K562 (cell line): ENCODE results near the gene CHST13. TPM values are rescaled to one million over a fixed set of nuclear protein-coding genes. Genes with fewer than 3 reads are reported as not detected.

Source experiments
- ATAC-seq: fragments of 200-7000 bp; cut with Tn5 transposase; 3 replicates; pipeline ENCODE4 v1.9.1; 2020; ENCODE audit warnings: moderate library complexity
- BruUV-seq: library from RNA; stranded (reverse); fragments of 400-500 nt; replicated peaks from 2 replicates; lab custom pipeline; 2021; lab: Mats Ljungman, UMichigan
- CTCF ChIA-PET: fragments of 300-600 bp; formaldehyde crosslinking; extraction: SDS; loops from one replicate; lab custom pipeline; 2021; ENCODE audit warnings: low intra/inter-chr PET ratio; lab: Yijun Ruan, JAX
- POLR2A ChIA-PET: fragments of 300-600, 350-650 bp; sonication (Branson Sonifier 250); formaldehyde crosslinking; extraction: SDS; loops from one replicate; lab custom pipeline; 2021; ENCODE audit warnings: antibody characterized with exemption, inconsistent platforms; lab: Yijun Ruan, JAX
- DNase-seq, 4 experiments: peaks; one replicate each; pipeline versions ENCODE4 v3.0.0 to v3.0.0-alpha.2; 2011 to 2018; ENCODE audit warnings: low spot score in 3 of 4, mixed read lengths in 3 of 4; ENCODE audit errors: extremely low read depth in 1 of 4
- FAIRE-seq: peaks from 2 replicates; lab custom pipeline; 2011; peaks lifted over from hg19 to GRCh38; lab: Jason Lieb, UNC
- H2AFZ ChIP-seq: 2 replicates; pipeline ENCODE4 v1.6.0; 2011; ENCODE audit warnings: low read depth, low read length, control low read depth, inconsistent platforms
- H3K27ac ChIP-seq: fragments of 200-600 bp; 3 replicates; pipeline ENCODE4 v1.8.0; 2011; ENCODE audit warnings: low read depth, mild to moderate bottlenecking, control low read depth, inconsistent platforms, low read length, moderate library complexity, mixed read lengths; ENCODE audit errors: extremely low read depth
- H3K27me3 ChIP-seq, 2 experiments: fragments of 300-600 bp in 1 of 2; 2 replicates in 1 of 2; 3 replicates in 1 of 2; pipeline versions ENCODE4 v1.6.0 to v1.8.0; 2011; ENCODE audit warnings: inconsistent platforms in 2 of 2, low read length in 2 of 2, mild to moderate bottlenecking in 1 of 2, mixed read lengths in 1 of 2, moderate library complexity in 1 of 2; ENCODE audit not compliant: control insufficient read depth in 2 of 2, insufficient read depth in 2 of 2
- H3K36me3 ChIP-seq: fragments of 300-600 bp; 3 replicates; pipeline ENCODE4 v1.8.0; 2011; ENCODE audit warnings: mild to moderate bottlenecking, low read length, inconsistent platforms; ENCODE audit not compliant: control insufficient read depth, insufficient read depth
- H3K4me1 ChIP-seq, 2 experiments: fragments of 200-600 bp in 1 of 2; replicated peaks in 1 of 2; 2 replicates in 1 of 2; 3 replicates in 1 of 2; pipeline versions ENCODE4 v1.5.1 to v1.8.0; 2011; ENCODE audit warnings: inconsistent platforms in 2 of 2, low read length in 2 of 2, mild to moderate bottlenecking in 1 of 2, mixed read lengths in 1 of 2, moderate library complexity in 1 of 2; ENCODE audit not compliant: control insufficient read depth in 2 of 2, insufficient read depth in 2 of 2
- H3K4me2 ChIP-seq: 2 replicates; pipeline ENCODE4 v1.6.1; 2011; ENCODE audit warnings: low read length, control low read depth, inconsistent platforms, mixed read lengths; ENCODE audit not compliant: insufficient read depth
- H3K4me3 ChIP-seq: fragments of 200-600 bp; sonication (generic), shearing (Covaris generic); 2 replicates; pipeline ENCODE4 v1.5.1; 2016; ENCODE audit warnings: control low read depth, inconsistent platforms
- H3K79me2 ChIP-seq: fragments of 200-600 bp; 3 replicates; pipeline ENCODE4 v1.8.0; 2011; ENCODE audit warnings: low read length, inconsistent platforms; ENCODE audit not compliant: control insufficient read depth, insufficient read depth
- H3K9ac ChIP-seq, 2 experiments: 2 replicates each; pipeline versions ENCODE4 v1.6.0 to v1.6.1; 2011; ENCODE audit warnings: low read depth in 2 of 2, low read length in 2 of 2, control low read depth in 1 of 2, inconsistent platforms in 1 of 2, mild to moderate bottlenecking in 1 of 2, mixed read lengths in 1 of 2; ENCODE audit not compliant: insufficient read depth in 1 of 2
- H3K9me1 ChIP-seq: one replicate; pipeline ENCODE4 v1.6.0; 2011; ENCODE audit warnings: inconsistent platforms, mild to moderate bottlenecking, low read length, moderate library complexity; ENCODE audit not compliant: control insufficient read depth, insufficient read depth
- H3K9me3 ChIP-seq: replicated peaks from 2 replicates; pipeline ENCODE4 v1.5.1; 2011; ENCODE audit warnings: low read depth, low read length, inconsistent platforms; ENCODE audit not compliant: control insufficient read depth, insufficient read depth
- H4K20me1 ChIP-seq: replicated peaks from 2 replicates; pipeline ENCODE4 v1.6.1; 2011; ENCODE audit warnings: low read length, inconsistent platforms, mixed read lengths; ENCODE audit not compliant: control insufficient read depth, insufficient read depth
- KDM4B ChIP-seq, 2 experiments: fragments of 450-650 bp in 1 of 2; sonication (generic) in 1 of 2; IDR thresholded peaks; 2 replicates each; pipeline ENCODE4 v1.6.1; 2016 to 2017; ENCODE audit warnings: borderline replicate concordance in 2 of 2, antibody characterized with exemption in 1 of 2, low read depth in 1 of 2, mild to moderate bottlenecking in 1 of 2
- NRF1 ChIP-seq, 2 experiments: fragments of 450-650 bp; IDR thresholded peaks in 1 of 2; conservative IDR thresholded peaks in 1 of 2; 2 replicates each; pipeline ENCODE4 v1.6.1; 2014; ENCODE audit warnings: mild to moderate bottlenecking in 2 of 2
- POLR2AphosphoS5 ChIP-seq: IDR thresholded peaks from 2 replicates; pipeline ENCODE4 v1.6.1; 2011; ENCODE audit warnings: mild to moderate bottlenecking, low read depth, low read length, moderate library complexity; ENCODE audit not compliant: control insufficient read depth, insufficient read depth
- SMARCE1 ChIP-seq: fragments of 450-650 bp; IDR thresholded peaks from 2 replicates; pipeline ENCODE4 v1.7.1; 2016; ENCODE audit warnings: mild to moderate bottlenecking
- ZBTB17 ChIP-seq: fragments of 450-650 bp; formaldehyde crosslinking; IDR thresholded peaks from 2 replicates; pipeline ENCODE4 v1.4.0; 2020; ENCODE audit warnings: mild to moderate bottlenecking
- ZNF3 ChIP-seq: fragments of 250-450 bp; sonication (Bioruptor Pico); IDR thresholded peaks from 2 replicates; pipeline ENCODE4 v1.5.0; 2021; ENCODE audit warnings: mild to moderate bottlenecking, moderate library complexity
- WGBS: fragments of 100-300 bp; shearing (Covaris generic); methylation state at CpG from one replicate; pipeline ENCODE4 v1.1.6; 2016; ENCODE audit warnings: low coverage, mixed read lengths; ENCODE audit not compliant: insufficient coverage; ENCODE audit errors: missing lambda C conversion rate; 5-methylcytosine and 5-hydroxymethylcytosine counted together
- in situ Hi-C: fragments of 300-500 bp; cut with MboI; formaldehyde crosslinking; loops from 4 replicates; pipeline ENCODE4 v1.15.0; 2018; ENCODE audit warnings: inconsistent platforms, mixed read lengths
- intact Hi-C: fragments of 100-400 bp; cut with micrococcal nuclease; formaldehyde crosslinking; loops from 2 replicates; pipeline ENCODE4 v1.14.2; 2022
- polyA plus RNA-seq, 8 experiments: library from polyadenylated mRNA; depleted of rRNA in 4 of 8; stranded (reverse) in 5 of 8; unstranded in 3 of 8; fragments of >200 nt; fragmentation: Nextera tagmentation in 2 of 8; fragmentation: Illumina TruSeq in 1 of 8; extraction: Ambion mirVana in 2 of 8; extraction: Trizol in 1 of 8; gene quantifications; 2 replicates each; pipeline versions ENCODE4 v1.2.1 to v1.2.3, GENCODE V29; 2011 to 2014; ENCODE audit warnings: inconsistent platforms in 1 of 8, missing spikeins in 1 of 8
- total RNA-seq, 7 experiments: library from RNA; depleted of rRNA in 6 of 7; stranded (reverse); fragments of >200 nt in 6 of 7; fragmentation: Illumina TruSeq in 2 of 7; extraction: Trizol in 2 of 7; gene quantifications; 2 replicates each; pipeline versions ENCODE4 v1.2.1 to v1.2.3, GENCODE V29; 2011 to 2021; ENCODE audit warnings: low replicate concordance in 1 of 7
- TF ChIP-seq, protein P1 (sequence below): fragments of 250-450 bp; sonication (Bioruptor Pico); IDR thresholded peaks from 2 replicates; pipeline ENCODE4 v1.9.0; 2021; ENCODE audit warnings: mild to moderate bottlenecking
- TF ChIP-seq, protein P2 (sequence below), 2 experiments: fragments of 200-800 bp in 1 of 2; sonication (Bioruptor generic) in 1 of 2; sonication (generic) in 1 of 2; formaldehyde crosslinking in 1 of 2; IDR thresholded peaks in 1 of 2; conservative IDR thresholded peaks in 1 of 2; 2 replicates each; pipeline versions ENCODE4 v1.5.0 to v1.6.1; 2016 to 2020; ENCODE audit warnings: missing compliant biosample characterization in 1 of 2, missing genetic modification characterization in 1 of 2, missing genetic modification reagents in 1 of 2
- TF ChIP-seq, protein P3 (sequence below): fragments of 250-450 bp; sonication (Bioruptor Pico); IDR thresholded peaks from 2 replicates; pipeline ENCODE4 v1.8.0; 2022; ENCODE audit warnings: moderate library complexity, mild to moderate bottlenecking, inconsistent platforms

Gene CHST13
- total and polyA plus RNA-seq, 9 of the 15 experiments (the other 6 are each of a cell fraction or from before 2014, with no cell fraction given) = not detected

DNA sequence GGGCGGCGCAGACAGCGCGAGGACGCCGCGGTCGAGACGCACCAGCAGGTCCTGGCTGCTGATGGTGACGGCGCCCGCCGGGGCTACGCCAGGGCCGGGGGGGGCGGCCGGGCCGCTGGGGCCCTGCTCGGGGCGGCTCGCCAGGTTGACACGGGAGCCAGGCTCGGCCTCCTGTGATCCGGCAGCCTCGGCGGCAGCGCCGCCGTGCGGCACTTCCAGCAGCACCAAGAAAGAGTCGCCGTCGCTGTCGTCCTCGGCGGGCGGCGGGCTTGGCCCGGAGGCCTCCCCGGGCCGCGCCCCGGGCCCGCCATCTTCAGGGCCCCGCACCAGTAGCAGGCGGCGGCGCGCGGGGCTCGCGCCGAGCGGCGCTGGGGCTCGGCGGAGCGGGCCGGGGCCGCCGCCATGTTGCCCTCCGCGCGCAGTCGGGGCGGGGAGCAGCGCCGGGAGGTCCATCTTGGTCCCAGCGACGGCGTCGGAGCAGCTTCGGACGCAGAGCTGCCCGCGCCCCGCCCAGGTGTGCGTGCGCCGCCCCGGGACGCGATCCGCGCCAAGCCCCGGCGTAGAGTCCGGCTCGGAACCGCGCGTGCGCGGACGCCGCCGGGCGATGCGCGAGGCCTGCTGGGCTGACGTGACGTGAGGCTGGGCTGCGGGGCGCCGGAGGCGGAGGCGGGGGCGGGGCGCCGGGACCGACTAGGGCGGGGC, 48.4 kb upstream of the CHST13 start, which contains the start of gene ZXDC (continued):
- TF ChIP-seq, protein P1, sequence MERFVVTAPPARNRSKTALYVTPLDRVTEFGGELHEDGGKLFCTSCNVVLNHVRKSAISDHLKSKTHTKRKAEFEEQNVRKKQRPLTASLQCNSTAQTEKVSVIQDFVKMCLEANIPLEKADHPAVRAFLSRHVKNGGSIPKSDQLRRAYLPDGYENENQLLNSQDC (CRISPR knock-in tag) = no peak
- TF ChIP-seq, protein P2, sequence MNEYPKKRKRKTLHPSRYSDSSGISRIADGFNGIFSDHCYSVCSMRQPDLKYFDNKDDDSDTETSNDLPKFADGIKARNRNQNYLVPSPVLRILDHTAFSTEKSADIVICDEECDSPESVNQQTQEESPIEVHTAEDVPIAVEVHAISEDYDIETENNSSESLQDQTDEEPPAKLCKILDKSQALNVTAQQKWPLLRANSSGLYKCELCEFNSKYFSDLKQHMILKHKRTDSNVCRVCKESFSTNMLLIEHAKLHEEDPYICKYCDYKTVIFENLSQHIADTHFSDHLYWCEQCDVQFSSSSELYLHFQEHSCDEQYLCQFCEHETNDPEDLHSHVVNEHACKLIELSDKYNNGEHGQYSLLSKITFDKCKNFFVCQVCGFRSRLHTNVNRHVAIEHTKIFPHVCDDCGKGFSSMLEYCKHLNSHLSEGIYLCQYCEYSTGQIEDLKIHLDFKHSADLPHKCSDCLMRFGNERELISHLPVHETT (CRISPR knock-in tag; conservative IDR thresholded peaks at IDR 0.05 in 1 of 2, IDR thresholded peaks at IDR 0.05 in 1 of 2) = peak in 1 of 2 experiments; percentile 89; a peak in 2 of 4 replicates
- TF ChIP-seq NRF1 (conservative IDR thresholded peaks at IDR 0.05 in 1 of 2, IDR thresholded peaks at IDR 0.05 in 1 of 2) = peak in 1 of 2 experiments; percentile 76; a peak in 2 of 4 replicates
- TF ChIP-seq, all 486 proteins: peak for 29

DNA sequence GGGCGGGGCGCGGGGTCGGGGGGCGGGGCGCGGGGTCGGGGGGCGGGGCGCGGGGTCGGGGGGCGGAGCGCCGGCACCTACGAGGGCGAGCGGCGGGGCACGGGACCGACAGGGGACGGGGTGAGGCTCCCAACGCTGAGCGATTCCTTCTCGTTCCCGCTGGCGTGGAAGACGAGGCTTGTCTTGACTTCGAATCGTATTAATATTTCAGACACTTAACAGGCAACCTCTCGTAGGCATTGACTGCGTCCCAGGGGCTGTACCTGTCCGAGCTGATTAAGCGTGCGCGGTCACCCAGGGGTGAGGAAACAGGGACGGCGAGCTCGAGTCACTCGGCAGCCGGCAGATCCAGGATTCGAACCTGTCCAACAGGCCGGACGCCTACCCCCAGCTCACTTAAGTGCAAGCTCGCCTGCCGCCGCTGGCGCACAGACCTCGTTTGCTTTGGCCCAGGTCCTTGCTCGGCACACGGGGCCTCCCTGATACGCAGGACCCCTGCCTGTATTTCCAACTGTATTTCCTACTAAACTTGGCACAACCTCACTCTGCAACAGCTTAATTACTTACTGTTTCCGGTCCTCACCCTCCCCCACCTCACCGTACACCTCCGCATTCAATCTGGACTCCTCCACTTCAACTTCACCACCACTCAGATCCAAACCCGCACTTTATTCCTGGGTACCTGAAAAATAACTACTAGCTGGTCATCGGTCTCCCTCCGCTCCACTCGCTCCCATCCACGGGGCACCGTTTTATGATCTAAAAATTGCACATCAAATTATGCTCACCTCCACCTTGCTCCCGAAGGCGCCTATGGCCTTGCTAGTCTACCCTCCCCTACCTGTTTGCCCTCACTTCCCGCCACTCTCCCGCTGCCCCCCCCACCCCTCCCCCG, 47.5 kb upstream of the CHST13 start:
- Histone ChIP-seq H2AFZ (peak overlapping the region; percentile 99), H4K20me1 (peaks cover 8% of the 10 kb centered on the region), H3K79me2 (peaks cover 35% of the 10 kb centered on the region), H3K9ac (peak overlapping the region; percentile 69 to 97), H3K4me1 (peaks cover 24 to 28% of the 10 kb centered on the region in 2 experiments; a peak in 4 of 5 replicates), H3K36me3 (peaks cover 8% of the 10 kb centered on the region; the same call in 1 of the 3 replicates), H3K27me3 (no peaks in the 10 kb centered on the region; a peak in 1 of 5 replicates), H3K4me3 (peak overlapping the region; percentile 50), H3K9me3 (no peaks in the 10 kb centered on the region), H3K9me1 (no peaks in the 10 kb centered on the region), H3K4me2 (peak overlapping the region; percentile 92), H3K27ac (peak overlapping the region; percentile 79; the same call in 2 of the 3 replicates)
- in situ Hi-C loops (no loop called here), intact Hi-C loops (loop anchor here (2.0 kb wide), 1 partner anchor 64 kb away; no protein-coding TSS in a partner anchor)
- POLR2A ChIA-PET = interaction anchor here (0.6 to 0.8 kb wide), 3 partner anchors 11 to 897 kb away, joined by 3 read pairs; no protein-coding TSS in a partner anchor
- 26% methylated on average over 15 of the region's 66 CpGs for WGBS
- CTCF ChIA-PET = no interaction called here
- peak in 2 of 4 experiments; percentile 17 to 59 for DNase-seq
- BruUV-seq = TSS peak; percentile 95
- FAIRE-seq = peak; percentile 66
- peak; percentile 38 for ATAC-seq
- 0 out of 2 replicates have a peak, but pooled peaks have one; percentile 66 for TF ChIP-seq ZBTB17 (CRISPR knock-in tag)
- TF ChIP-seq KDM4B (IDR thresholded peaks at IDR 0.05; ENCODE audit: borderline replicate concordance in 2 of 2, low read depth in 1 of 2) = peak in 1 of 2 experiments; percentile 19; a peak in 1 of 4 replicates
- TF ChIP-seq SMARCE1 = peak; percentile 45; the same call in 1 of the 2 replicates
- TF ChIP-seq, protein P3, sequence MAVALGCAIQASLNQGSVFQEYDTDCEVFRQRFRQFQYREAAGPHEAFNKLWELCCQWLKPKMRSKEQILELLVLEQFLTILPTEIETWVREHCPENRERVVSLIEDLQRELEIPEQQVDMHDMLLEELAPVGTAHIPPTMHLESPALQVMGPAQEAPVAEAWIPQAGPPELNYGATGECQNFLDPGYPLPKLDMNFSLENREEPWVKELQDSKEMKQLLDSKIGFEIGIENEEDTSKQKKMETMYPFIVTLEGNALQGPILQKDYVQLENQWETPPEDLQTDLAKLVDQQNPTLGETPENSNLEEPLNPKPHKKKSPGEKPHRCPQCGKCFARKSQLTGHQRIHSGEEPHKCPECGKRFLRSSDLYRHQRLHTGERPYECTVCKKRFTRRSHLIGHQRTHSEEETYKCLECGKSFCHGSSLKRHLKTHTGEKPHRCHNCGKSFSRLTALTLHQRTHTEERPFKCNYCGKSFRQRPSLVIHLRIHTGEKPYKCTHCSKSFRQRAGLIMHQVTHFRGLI (CRISPR knock-in tag) = no peak
- 0 out of 2 replicates have a peak, but pooled peaks have one; percentile 4 for TF ChIP-seq POLR2AphosphoS5
- TF ChIP-seq ZNF3 (CRISPR knock-in tag) = no peak
